PC-3 (cell line): ENCODE data around the gene NLE1.

ENCODE experiments used
- EZH2 ChIP-seq: fragments of 300-600 bp; sonication (generic); IDR thresholded peaks from one replicate; pipeline ENCODE4 v1.6.1; 2017; ENCODE audit warnings: antibody characterized with exemption, mild to moderate bottlenecking, low read length; ENCODE audit not compliant: unreplicated experiment
- TF ChIP-seq, protein P1 (sequence below): fragments of 300-600 bp; sonication (generic); conservative IDR thresholded peaks from 2 replicates; pipeline ENCODE4 v1.5.1; 2017; ENCODE audit warnings: antibody characterized with exemption, low read depth, mild to moderate bottlenecking, low read length

DNA sequence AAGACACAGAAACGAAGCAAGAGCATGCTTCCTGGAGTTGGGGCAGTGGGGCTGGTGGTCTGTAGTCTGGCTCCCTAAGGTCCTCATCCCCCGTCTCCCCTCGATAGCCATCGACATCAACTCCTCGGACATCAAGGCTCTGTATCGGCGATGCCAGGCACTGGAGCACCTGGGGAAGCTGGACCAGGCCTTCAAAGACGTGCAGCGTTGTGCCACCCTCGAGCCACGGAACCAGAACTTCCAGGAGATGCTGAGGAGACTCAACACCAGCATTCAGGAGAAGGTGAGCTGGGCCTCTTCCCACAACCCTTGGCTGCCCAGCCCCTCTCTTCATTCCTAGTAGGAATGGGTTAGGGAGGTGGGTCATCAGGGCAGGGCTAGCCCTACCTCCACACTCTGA is 7.8 kb upstream of the NLE1 start:
- TF ChIP-seq, protein P1, sequence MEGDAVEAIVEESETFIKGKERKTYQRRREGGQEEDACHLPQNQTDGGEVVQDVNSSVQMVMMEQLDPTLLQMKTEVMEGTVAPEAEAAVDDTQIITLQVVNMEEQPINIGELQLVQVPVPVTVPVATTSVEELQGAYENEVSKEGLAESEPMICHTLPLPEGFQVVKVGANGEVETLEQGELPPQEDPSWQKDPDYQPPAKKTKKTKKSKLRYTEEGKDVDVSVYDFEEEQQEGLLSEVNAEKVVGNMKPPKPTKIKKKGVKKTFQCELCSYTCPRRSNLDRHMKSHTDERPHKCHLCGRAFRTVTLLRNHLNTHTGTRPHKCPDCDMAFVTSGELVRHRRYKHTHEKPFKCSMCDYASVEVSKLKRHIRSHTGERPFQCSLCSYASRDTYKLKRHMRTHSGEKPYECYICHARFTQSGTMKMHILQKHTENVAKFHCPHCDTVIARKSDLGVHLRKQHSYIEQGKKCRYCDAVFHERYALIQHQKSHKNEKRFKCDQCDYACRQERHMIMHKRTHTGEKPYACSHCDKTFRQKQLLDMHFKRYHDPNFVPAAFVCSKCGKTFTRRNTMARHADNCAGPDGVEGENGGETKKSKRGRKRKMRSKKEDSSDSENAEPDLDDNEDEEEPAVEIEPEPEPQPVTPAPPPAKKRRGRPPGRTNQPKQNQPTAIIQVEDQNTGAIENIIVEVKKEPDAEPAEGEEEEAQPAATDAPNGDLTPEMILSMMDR, result no peak
- no peak for TF ChIP-seq EZH2
